Fibroblast of lung (primary cell): ENCODE measurements around the gene PTPN23. TPM values are rescaled to one million over a fixed set of nuclear protein-coding genes. Genes with fewer than 3 reads are reported as not detected.
"Not testable (repeated sequence)": the region's sequence is repeated elsewhere in the genome, so short reads cannot be mapped to it uniquely, and the experiment has no call there.

Source experiments
- DNase-seq, 2 donors: peaks; one replicate each; pipeline versions ENCODE4 v3.0.0 to v3.0.0-alpha.2; 2010; ENCODE audit warnings: low read depth in 2 of 2
- H2AFZ ChIP-seq: 2 replicates; pipeline ENCODE4 v1.5.1; 2012; ENCODE audit warnings: low read length, control low read depth, inconsistent platforms
- H3K27ac ChIP-seq: 2 replicates; pipeline ENCODE4 v1.5.1; 2011; ENCODE audit warnings: low read length, control low read depth; ENCODE audit not compliant: insufficient read depth
- H3K27me3 ChIP-seq: 2 replicates; pipeline ENCODE4 v1.5.1; 2011; ENCODE audit warnings: mild to moderate bottlenecking, low read length; ENCODE audit not compliant: control insufficient read depth, insufficient read depth
- H3K36me3 ChIP-seq: 2 replicates; pipeline ENCODE4 v1.5.1; 2011; ENCODE audit warnings: low read length; ENCODE audit not compliant: control insufficient read depth, insufficient read depth
- H3K4me1 ChIP-seq: 2 replicates; pipeline ENCODE4 v1.5.1; 2011; ENCODE audit warnings: low read length; ENCODE audit not compliant: control insufficient read depth, insufficient read depth; ENCODE audit errors: extremely low read depth
- H3K4me2 ChIP-seq: 2 replicates; pipeline ENCODE4 v1.5.1; 2011; ENCODE audit warnings: low read length, control low read depth; ENCODE audit not compliant: insufficient read depth; ENCODE audit errors: extremely low read depth
- H3K4me3 ChIP-seq, 4 experiments: fragments of 200-600 bp in 1 of 4; sonication (generic) in 1 of 4; replicated peaks in 1 of 4; 2 replicates each; pipeline ENCODE4 v1.5.1; 2011 to 2016; ENCODE audit warnings: low read length in 4 of 4, low read depth in 3 of 4, mild to moderate bottlenecking in 3 of 4, control low read depth in 2 of 4, inconsistent platforms in 1 of 4, mixed read lengths in 1 of 4; ENCODE audit not compliant: insufficient read depth in 1 of 4; ENCODE audit errors: control extremely low read depth in 1 of 4
- H3K79me2 ChIP-seq: 2 replicates; pipeline ENCODE4 v1.5.1; 2012; ENCODE audit warnings: mild to moderate bottlenecking, low read length, inconsistent platforms; ENCODE audit not compliant: control insufficient read depth, insufficient read depth
- H3K9ac ChIP-seq: 2 replicates; pipeline ENCODE4 v1.5.1; 2011; ENCODE audit warnings: mild to moderate bottlenecking, low read length, control low read depth; ENCODE audit not compliant: insufficient read depth
- H3K9me3 ChIP-seq: 2 replicates; pipeline ENCODE4 v1.5.1; 2012; ENCODE audit warnings: low read depth, low read length; ENCODE audit not compliant: control insufficient read depth, insufficient read depth
- H4K20me1 ChIP-seq: 2 replicates; pipeline ENCODE4 v1.5.1; 2011; ENCODE audit warnings: low read length; ENCODE audit not compliant: control insufficient read depth, insufficient read depth; ENCODE audit errors: extremely low read depth
- CTCF ChIP-seq, 2 donors: IDR thresholded peaks in 1 of 2; conservative IDR thresholded peaks in 1 of 2; 1 replicate in 1 of 2; 2 replicates in 1 of 2; pipeline ENCODE4 v1.5.1; 2011 to 2012; ENCODE audit warnings: low read length in 2 of 2, control low read depth in 1 of 2, inconsistent platforms in 1 of 2, low read depth in 1 of 2, mild to moderate bottlenecking in 1 of 2
- EZH2 ChIP-seq: IDR thresholded peaks from 2 replicates; pipeline ENCODE4 v1.5.1; 2012; ENCODE audit warnings: low read length, control low read depth, mild to moderate bottlenecking; ENCODE audit errors: missing control alignments
- polyA plus RNA-seq, 2 donors: library from polyadenylated mRNA; depleted of rRNA in 1 of 2; stranded (reverse) in 1 of 2; unstranded in 1 of 2; fragments of >200 nt; gene quantifications; 2 replicates each; pipeline ENCODE4 v1.2.1, GENCODE V29; 2011 to 2012; ENCODE audit warnings: missing spikeins in 1 of 2
- total RNA-seq: library from RNA; depleted of rRNA; stranded (reverse); fragments of >200 nt; gene quantifications from 2 replicates; pipeline ENCODE4 v1.2.1, GENCODE V29; 2014

PTPN23 gene
- total and polyA plus RNA-seq, 2 donors (not counting 1 experiment from before 2014, with no cell fraction given) = 1.5 to 19.7 TPM

DNA sequence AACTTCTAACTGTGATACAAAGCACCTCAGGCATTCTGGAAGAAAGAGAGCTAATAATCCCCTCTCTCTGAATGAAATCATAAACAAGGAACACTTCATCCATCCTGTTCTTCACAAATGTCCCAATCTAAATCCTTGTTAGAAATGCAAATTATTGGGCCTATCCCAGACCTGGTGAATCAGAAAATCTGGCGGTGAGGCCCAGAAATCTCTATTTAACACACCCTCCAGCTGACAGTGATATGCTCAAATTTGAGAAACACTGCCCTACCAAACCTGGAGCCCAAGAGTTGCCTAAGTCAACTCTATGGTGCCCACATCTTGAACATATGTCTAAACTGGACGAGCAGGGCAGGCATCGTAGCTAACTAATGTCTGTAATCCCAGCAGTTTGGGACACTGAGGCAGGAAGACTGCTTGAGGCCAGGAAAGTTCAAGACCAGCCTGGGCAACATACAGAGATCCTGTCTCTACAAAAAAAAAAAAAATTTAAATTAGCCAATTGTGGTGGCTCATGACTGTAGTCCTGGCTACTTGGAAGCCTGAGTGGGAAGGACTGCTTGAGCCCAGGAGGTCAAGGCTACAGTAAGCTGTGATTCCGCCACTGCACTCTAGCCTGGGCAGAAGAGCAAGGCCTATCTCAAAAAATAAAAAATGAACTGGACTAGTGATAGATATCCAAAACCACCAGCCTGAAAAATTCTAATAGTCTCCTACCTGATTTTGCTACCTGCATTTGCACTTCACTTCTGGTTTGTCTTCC is 71.8 kb downstream of the PTPN23 start:
- Histone ChIP-seq H3K9ac (no peak overlapping the region), H3K79me2 (peaks cover 3% of the 10 kb centered on the region), H2AFZ (no peak overlapping the region), H3K27ac (no peak overlapping the region), H3K4me1 (no peaks in the 10 kb centered on the region), H3K36me3 (no peaks in the 10 kb centered on the region), H3K4me3 (no peak overlapping the region), H3K4me2 (no peak overlapping the region), H4K20me1 (no peaks in the 10 kb centered on the region), H3K9me3 (no peaks in the 10 kb centered on the region), H3K27me3 (no peaks in the 10 kb centered on the region)
- no peak for TF ChIP-seq CTCF (conservative IDR thresholded peaks at IDR 0.05 in 1 of 2, IDR thresholded peaks at IDR 0.05 in 1 of 2; ENCODE audit: low read depth in 1 of 2, low read length in 2 of 2)
- TF ChIP-seq EZH2 = no peak
- no peak for DNase-seq

DNA sequence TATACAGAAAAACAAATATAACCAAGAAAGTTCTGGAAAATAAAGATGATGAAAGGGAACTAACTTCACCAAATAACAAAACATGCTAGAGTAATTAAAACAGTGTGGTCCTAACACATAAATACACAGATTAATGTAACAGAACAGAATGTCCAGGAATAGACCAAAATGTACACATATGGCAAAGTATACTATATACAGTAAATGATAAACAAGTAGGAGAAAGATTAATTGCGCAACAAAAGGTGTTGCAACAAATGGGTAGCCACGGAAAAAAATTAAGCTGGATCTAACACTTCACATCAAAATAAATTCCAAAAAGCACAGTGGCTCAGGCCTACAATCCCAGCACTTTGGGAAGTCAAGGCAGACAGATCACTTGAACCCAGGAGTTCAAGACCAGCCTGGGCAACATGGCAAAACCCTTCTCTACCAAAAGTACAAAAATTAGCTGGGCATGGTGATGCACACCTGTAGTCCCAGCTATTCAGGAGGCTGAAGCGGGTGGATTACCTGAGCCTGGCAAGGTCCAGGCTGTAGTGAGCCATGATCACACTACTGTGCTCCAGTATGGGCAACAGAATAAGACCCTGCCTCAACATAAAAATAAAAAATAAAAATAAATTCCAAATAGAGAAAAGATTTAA is 75.1 kb downstream of the PTPN23 start:
- Histone ChIP-seq H3K4me2 (no peak overlapping the region), H3K27me3 (no peaks in the 10 kb centered on the region), H4K20me1 (no peaks in the 10 kb centered on the region), H3K4me3 (no peak overlapping the region), H3K9ac (no peak overlapping the region), H3K79me2 (peaks cover 3% of the 10 kb centered on the region), H3K36me3 (no peaks in the 10 kb centered on the region), H2AFZ (no peak overlapping the region), H3K9me3 (no peaks in the 10 kb centered on the region), H3K27ac (no peak overlapping the region), H3K4me1 (no peaks in the 10 kb centered on the region)
- peak in 1 of 2 donors; percentile 73 for DNase-seq
- TF ChIP-seq CTCF (conservative IDR thresholded peaks at IDR 0.05 in 1 of 2, IDR thresholded peaks at IDR 0.05 in 1 of 2; ENCODE audit: low read depth in 1 of 2, low read length in 2 of 2) (no peak), EZH2 (no peak)

- H3K36me3 ChIP-seq = no peaks in the 10 kb centered on the region
- no peak overlapping the region for H3K4me3 ChIP-seq
- H3K4me1 ChIP-seq = no peaks in the 10 kb centered on the region
- DNase-seq = no peak
- TF ChIP-seq EZH2 (no peak), CTCF (conservative IDR thresholded peaks at IDR 0.05 in 1 of 2, IDR thresholded peaks at IDR 0.05 in 1 of 2; ENCODE audit: low read depth in 1 of 2, low read length in 2 of 2) (no peak)
- H4K20me1 ChIP-seq = no peaks in the 10 kb centered on the region
- no peak overlapping the region for H2AFZ ChIP-seq
- H3K4me2 ChIP-seq = no peak overlapping the region
- no peak overlapping the region for H3K9ac ChIP-seq
- no peaks in the 10 kb centered on the region for H3K79me2 ChIP-seq
- H3K27me3 ChIP-seq = no peaks in the 10 kb centered on the region
- H3K27ac ChIP-seq = no peak overlapping the region
- H3K9me3 ChIP-seq = no peaks in the 10 kb centered on the region
These were observed 76.2 kb downstream of the PTPN23 start for GRCh38 chr3:47456984-47457383.

GRCh38 chr3:47459534-47460085 is 78.8 kb downstream of the PTPN23 start:
- not testable (repeated sequence) for H3K27me3 ChIP-seq, H3K4me1 ChIP-seq, H3K9me3 ChIP-seq, DNase-seq, H3K9ac ChIP-seq, H2AFZ ChIP-seq, H4K20me1 ChIP-seq, H3K27ac ChIP-seq, H3K36me3 ChIP-seq, H3K4me2 ChIP-seq, H3K79me2 ChIP-seq, H3K4me3 ChIP-seq
